ENCODE results near the gene DLG3. TPM values are rescaled to one million over a fixed set of nuclear protein-coding genes. Genes with fewer than 3 reads are reported as not detected.

The DLG3 gene
- total and polyA plus RNA-seq, 2 of the 8 experiments (the other 6 are each of a cell fraction or from before 2014, with no cell fraction given) = 29.2 to 63.8 TPM

GRCh38 chrX:70525733-70526132, 81.1 kb downstream of the DLG3 start (continued):
- TF ChIP-seq CHD7 (IDR thresholded peaks at IDR 0.05; ENCODE audit: insufficient replicate concordance, low read length) (no peak), TCF12 (IDR thresholded peaks at IDR 0.05; ENCODE audit: low read depth, low read length) (no peak), CHD1 (IDR thresholded peaks at IDR 0.05; ENCODE audit: low read depth, low read length) (no peak), RNF2 (IDR thresholded peaks at IDR 0.05; ENCODE audit: borderline replicate concordance, low read depth, low read length, missing control alignments, poor library complexity, severe bottlenecking) (no peak), POLR2AphosphoS5 (IDR thresholded peaks at IDR 0.05; ENCODE audit: low read depth, low read length) (no peak), ASH2L (IDR thresholded peaks at IDR 0.05; ENCODE audit: low read length) (no peak), FOSL1 (IDR thresholded peaks at IDR 0.05; ENCODE audit: insufficient read depth, low read depth, low read length) (no peak), ATF3 (IDR thresholded peaks at IDR 0.05; ENCODE audit: insufficient read depth, low read depth, low read length) (no peak), TEAD4 (IDR thresholded peaks at IDR 0.05; ENCODE audit: low read depth, low read length) (no peak), CHD2 (IDR thresholded peaks at IDR 0.05; ENCODE audit: low read length) (no peak)
